NCI-H128 (cell line): ENCODE data around the gene MAP2K1.
"Not testable (repeated sequence)": the region's sequence is repeated elsewhere in the genome, so short reads cannot be mapped to it uniquely, and the experiment has no call there.

ENCODE experiments used
- DNase-seq: peaks from one replicate; lab custom pipeline; 2025; ENCODE audit not compliant: unreplicated experiment; lab: John Stamatoyannopoulos, UW

The MAP2K1 gene

DNA sequence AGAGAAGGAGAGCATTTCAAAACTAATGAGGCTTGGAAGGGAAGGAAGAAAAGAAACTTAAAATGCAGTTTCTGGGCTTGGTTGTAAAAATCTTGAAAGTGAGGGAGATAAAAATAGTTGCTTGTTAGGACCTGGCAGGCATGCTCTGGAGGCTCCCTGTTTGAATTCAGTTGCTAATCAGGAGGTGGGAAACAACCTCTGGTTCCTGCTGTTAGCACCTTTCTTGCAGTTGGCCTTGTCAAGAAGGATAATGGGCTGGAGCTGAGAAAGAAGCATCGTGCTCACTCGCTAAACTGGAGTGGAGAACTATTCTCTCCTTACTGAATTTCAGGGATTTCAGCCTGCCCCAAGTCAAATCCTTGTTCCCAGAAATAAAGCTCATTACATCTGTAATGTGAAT lies 87.4 kb downstream of the MAP2K1 start:
- DNase-seq: no peak

DNA sequence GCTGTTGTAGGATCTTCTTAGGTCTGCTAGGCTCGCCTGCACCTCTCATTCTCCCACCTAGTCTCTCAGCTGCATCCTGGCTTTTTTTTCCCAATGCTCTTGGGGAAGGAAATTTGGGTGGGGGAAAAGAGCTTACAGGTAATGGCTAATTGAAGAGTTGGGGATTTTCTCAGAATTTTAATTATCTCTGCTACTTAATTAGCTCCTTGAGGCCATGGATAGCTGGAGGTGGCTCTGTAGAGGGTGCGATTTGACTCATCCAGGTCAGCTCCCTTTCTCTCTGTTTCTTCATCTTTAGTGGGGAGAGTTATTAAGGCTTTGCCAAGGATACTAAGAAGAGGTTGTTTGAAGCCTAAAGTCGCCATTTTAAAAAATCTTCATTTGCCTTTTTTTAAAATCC lies 88.3 kb downstream of the MAP2K1 start:
- DNase-seq: no peak

DNA sequence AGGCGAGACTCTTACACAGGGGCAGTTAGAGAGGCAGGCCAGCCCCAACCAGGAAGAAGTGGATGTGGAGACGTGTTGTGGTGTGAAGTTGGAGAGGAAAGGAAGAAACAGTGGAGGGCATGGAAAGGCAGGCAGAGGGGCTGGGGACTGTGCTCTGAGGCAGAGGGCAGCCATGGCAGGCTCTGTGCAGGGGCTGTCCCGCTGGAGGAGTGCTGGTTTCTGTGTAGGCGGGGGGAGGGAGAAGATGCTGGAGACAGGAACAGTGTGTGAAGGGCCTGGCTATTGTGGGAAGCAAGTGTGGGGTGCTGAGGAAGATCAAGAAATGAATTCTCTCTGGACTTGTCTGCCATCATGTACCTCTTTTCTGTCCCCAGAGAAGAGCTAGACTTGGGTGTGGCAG lies 89.8 kb downstream of the MAP2K1 start:
- DNase-seq: no peak

DNA sequence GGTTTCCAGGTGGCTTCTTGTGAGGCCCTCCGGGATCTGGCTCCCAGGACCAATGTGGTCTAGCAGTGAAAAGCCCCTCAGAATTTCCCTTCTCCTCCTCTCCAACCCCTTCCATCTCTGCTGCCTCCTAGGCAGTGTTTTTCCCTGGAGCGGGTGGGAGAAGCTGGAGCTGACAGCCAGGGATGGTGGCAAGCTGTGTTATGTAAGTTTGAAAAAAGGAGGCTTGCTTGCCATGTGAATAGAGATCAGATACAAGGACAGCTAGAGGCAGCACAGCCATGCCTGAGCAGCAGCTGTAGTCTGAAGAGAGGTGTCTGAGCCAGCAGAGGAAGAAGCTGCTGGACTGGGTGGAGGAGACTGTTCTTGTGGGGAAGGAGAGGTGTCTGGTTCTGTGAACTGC lies 90.3 kb downstream of the MAP2K1 start:
- no peak for DNase-seq

DNA sequence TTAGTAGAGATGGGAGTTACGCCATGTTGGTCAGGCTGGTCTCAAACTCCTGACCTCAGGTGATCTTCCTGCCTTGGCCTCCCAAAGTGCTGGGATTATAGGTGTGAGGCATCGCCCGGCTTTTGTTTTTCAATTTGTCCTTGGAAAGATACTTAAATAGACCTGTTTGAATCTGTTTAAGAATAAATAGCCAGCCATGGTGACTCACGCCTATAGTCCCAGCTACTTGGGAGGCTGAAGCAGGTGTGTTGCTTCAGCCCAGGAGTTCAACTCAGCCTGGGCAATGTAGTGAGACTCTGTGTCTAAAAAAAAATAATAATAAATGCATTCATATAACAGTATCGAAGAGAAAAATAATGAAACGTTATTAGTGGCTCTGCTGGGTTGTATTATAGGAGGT lies 93.6 kb downstream of the MAP2K1 start:
- no peak for DNase-seq

DNA sequence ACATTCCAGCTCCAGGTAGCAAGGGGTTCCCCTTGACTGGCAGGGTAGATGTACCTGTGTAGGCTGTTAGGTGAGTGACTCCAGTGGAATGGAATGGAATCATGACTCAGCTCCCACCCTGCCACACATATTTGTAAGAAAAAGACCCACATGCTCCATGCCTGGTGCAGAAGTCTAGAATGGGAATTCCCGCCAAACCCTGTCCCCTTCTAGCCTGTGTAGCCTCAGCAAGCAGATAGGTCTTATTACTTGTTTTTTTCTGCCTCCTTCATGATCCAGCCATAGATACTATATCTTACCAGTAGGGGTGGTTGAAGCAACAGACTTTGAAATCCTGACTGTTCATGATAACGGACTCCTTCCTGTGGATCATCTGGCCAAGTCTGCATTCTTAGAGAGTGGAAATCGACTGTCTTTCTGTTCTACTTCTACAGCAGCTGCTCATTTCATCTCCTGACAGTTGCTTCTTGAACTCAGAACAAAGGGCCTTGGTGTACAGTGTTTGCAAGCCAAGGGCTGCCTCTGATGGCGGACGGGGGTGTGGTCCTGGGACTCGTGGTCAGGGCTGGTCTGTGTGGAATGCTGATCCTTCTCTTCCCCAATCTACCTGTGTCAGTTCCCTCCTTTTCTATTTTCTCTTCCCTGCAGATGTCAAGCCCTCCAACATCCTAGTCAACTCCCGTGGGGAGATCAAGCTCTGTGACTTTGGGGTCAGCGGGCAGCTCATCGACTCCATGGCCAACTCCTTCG lies 94.6 kb downstream of the MAP2K1 start:
- DNase-seq: no peak

DNA sequence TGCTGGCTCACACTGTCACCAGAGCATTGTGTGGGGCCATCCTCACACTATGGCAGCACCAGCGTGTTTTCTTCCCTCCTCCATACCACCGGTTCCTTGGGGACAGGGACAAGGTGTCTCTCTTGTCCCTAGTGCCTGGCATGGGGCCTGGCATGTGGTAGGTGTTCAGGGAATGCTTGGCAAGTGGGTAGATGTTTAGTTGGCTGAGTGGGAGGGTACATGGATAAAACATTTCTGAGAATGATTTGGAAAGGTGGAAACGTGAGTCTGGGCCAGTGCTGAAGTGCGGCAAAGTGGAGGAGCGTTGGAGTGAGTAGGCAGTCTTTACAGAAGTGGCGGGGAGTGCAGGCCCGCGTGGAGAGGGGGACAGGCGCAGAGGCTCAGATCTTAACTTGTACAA lies 95.8 kb downstream of the MAP2K1 start:
- no peak for DNase-seq

DNA sequence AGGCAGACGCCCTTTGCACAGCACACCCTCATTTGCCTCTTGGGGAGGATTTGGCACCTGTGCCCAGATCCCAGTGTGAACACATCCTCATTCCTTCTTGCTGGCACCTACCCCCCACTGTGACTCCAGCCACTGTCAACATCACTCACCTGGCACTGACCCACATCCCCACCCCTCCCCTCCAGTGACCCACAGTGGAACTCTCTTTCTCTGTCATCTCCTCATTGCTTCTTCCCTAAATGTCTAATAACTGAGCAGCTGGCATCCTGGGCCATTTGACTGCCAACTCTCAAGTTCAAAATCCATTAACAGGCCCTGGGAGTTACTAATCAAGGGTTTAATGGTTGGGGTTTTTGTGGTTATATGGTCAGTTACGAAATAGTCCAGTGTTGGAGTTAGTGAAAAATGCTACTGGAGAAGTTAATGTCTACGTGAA lies 96.4 kb downstream of the MAP2K1 start:
- no peak for DNase-seq

DNA sequence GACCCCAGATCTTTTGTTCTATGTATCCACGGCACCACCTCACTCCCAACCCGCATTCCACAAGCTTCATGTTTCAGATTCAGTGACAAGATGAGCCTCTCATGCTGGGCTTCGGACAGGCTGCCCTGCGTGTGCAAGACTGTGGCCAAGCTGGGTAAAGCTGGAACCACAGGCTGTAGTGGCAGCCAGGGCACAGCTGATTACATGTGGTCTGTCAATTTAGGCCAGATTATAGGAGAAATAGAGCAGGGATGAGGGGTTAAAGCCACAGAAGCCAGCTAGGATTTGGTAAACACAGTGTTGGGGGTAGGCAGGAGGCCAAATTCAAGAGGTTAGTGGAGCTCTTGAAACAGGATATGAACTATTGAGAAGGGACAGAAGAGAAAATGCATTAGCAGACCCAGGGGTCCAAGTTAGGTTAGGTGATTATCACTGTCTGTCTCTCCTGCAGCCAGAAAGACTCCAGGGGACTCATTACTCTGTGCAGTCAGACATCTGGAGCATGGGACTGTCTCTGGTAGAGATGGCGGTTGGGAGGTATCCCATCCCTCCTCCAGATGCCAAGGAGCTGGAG lies 97.9 kb downstream of the MAP2K1 start:
- no peak for DNase-seq

DNA sequence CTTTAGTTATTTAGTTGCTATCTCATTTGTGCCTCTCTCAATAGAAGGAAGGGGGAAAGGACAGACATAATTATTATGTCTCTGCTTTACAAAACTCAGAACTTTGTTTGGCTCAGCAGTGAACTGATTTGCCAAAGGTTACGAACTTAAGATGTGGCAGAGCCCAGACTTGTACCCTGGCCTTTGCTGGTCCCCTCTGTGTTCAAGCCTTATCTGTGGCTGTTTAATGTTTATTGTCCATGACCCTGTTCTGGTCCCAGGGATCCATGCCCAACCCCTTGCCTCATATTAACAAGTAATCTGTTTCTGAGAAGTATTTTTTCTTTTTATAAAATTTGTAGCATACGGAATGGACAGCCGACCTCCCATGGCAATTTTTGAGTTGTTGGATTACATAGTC lies 100.2 kb downstream of the MAP2K1 start:
- no peak for DNase-seq

DNA sequence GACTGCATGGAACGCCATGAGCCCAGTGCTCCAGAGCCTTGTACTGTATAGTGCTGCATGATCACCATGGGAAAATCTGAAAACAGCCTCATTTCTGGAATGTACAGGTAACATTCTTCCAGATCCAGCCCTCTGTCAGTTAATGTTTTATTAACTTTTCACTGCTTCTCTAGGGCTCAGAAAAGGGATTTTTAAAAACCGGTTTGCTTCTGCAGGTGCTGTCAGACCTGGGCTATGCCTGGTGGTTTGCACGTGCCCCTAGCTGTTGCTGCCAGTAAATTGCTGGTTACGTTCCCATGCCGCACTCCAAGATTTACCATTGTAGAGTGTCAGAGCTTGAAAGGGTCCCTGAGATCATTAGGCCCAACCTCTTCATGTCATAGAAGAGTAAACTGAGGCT lies 101.8 kb downstream of the MAP2K1 start:
- no peak for DNase-seq

DNA sequence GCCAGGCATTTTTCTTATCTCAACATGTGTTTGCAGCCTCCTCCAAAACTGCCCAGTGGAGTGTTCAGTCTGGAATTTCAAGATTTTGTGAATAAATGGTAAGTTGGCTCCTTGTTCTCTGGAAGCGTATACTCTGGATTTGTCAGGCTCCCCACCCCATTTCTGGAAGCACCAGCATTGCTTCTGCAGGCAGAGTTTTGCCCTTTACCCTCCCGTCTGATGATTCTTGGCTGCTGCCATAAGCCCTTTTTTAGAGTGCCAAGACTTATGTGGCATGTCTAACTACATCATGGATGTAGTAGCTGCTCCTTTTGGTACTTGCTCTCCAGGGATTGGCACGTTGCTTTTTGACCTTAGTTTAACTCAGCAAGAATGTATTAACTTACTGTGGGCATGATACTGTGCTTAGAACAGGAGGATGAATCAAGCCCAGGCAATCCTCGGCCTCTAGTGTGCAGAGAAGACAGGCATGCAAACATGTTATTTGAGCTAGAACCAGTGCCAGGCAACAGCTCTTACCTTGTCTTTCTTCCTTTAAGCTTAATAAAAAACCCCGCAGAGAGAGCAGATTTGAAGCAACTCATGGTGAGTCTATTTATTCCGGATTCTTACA lies 102.6 kb downstream of the MAP2K1 start:
- no peak for DNase-seq

DNA sequence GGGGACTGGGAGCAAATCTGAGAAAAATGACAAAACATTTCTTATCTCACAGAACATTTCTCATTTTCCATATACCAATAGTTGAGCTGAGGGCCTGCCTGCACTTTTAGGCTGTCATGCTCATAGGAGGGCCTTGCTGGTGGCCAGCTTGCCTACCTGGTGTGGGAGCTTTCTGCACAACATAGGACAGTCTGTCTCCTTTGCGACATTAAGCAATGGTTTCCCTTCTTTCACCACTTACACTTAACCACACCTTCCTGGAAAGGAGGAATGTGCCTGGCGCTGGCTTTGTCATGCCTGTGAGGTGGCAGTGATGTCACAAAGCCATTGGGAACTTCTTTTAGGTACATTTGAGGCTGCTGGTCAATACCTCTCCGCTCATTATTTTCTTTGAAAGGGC lies 105.1 kb downstream of the MAP2K1 start:
- no peak for DNase-seq

DNA sequence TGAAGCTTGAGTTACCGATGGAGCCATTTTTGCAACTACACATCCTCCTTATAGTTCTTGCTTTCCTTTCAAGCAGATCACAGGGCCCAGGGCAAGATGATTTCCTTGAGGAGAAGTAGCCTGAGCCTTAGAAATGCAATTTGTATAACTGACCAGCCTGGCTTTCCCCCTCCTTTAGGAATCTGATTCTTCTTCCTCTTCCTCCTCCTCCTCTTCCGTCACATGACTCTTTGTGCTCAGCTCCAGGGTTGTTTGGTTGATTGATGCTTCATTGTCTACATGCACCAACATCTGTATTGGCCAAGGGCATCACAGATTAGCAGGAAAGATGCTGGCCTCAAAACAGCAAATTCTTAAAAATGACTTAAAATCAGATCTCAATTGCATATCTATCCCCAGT lies 107.5 kb downstream of the MAP2K1 start:
- DNase-seq: no peak

DNA sequence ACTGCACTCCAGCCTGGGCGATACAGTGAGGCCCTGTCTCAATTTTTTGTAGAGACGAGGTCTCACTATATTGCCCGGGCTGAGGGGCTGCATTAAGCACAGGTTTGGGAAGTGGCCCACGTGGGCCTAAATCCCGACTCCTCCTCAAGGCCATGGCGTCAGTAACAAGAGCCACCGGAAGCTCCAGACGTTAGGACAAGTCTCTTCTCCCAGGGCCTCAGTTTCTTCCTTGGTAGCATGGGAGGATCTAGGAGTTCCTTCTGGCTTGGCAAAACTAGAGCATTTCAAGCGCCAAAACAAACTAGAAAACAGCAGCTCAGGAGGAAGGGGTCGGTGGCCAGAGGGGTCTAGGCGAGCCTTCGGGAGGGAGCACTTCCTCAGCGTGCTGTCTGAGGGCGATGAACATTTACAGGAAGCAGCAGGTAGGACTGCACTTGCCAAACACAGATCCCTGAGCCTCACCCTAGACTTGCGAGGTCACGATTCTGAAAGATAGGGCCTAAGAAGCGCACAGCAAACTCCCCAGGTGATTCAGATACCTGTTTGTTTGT lies 110.3 kb downstream of the MAP2K1 start:
- no peak for DNase-seq

DNA sequence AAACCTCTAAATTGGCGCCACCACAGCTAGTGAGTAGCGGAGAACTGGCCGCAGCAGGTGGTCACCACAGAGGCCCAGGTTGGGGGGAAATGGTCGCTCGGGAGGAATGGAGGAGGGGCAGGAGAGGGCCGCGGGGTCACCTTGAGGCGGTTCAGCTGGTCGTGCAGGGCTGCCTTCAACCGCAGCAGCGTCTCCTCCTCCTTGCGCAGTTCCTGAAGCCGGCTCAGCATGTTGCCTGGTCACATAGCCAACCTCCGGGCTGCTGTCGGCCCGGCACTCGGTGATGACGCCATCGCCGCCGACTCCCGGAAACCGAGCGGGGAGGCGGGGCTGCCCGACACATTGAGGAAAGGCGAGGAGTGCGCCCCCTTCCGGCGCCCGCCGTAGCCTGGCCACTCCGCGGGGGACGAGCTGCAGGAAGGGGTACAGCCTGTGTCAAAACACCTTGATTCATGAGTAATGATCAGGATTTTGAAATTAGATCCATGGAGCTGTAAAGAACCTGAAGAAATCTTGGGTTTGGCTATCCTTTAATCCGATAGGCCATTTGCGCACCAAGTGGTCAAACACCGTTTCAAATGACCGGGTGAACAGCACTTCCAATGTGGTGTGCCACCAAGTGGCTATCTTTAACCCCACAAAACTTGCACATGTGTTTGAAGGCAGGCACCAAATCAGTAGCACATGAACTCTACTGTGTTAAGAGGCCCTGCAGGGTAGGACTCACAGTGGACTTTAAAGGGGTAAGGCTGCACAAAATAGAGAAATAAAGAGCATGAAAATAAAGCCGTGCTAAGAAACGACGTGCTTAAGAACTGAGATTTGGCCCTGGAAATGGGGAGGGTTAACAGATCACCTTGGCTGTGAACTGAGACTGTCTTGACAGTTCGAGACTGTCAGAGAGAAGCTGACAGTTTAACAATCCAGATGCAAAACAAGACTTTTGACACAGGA lies 111.1 kb downstream of the MAP2K1 start, which contains the start of gene SNAPC5:
Gene SNAPC5, minus strand, starts transcription at position 261 of the 954 bp plus-strand sequence. Its CDS starts 31 bp downstream, at position 230.
- peak; percentile 84 for DNase-seq

DNA sequence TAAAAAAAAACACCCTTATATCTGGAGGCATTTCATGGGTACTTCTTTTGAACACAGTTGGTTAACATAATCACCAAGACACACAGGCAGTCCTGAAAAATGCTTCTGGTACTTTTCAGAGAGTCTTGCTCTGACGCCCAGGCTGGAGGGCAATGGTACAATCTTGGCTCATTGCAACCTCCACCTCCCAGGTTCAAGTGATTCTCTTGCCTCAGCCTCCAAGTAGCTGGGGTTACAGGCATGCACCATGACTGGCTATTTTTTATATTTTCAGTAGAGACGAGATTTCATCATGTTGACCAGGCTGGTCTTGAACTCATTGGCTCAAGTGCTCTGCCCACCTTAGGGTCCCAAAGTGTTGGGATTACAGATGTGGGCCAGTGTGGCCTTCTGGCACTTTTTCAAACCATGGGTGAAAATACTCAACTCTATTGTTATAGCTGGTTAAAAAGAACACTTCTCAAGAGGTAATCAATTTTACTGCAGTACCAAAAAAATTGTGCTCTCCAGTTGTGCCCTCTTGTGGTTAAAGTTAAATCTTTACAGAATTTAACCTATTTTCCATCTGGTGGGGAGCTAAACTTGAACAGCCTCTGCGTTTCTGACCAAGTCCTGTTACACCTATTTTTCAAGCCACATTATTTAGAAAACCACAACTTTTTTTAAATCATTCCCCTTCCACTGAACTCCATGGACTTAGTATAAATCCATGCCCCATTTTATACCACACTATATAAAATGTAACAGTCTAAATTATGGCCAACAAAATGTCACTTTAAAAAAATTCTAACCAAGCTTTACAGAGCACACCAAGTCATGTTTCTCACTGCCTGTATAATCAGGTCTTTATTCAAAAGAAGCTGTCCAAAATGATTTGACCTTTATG lies 112.0 kb downstream of the MAP2K1 start:
- no peak for DNase-seq

DNA sequence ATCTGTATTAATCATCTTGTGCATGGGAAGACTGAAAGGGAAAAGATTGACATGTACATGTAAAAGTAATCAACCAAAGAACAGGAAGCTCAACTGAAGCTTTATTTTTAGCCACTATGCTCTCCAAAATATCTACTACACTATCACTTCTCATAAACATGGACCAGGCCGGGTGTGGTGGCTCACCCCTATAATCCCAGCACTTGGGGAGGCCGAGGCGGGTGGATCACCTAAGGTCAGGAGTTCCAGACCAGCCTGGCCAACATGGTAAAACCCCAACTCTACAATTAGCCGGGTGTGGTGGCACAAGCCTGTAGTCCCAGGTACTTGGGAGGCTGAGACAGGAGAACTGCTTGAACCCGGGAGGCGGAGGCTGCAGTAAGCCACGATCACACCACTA lies 113.6 kb downstream of the MAP2K1 start:
- DNase-seq: not testable (repeated sequence)

DNA sequence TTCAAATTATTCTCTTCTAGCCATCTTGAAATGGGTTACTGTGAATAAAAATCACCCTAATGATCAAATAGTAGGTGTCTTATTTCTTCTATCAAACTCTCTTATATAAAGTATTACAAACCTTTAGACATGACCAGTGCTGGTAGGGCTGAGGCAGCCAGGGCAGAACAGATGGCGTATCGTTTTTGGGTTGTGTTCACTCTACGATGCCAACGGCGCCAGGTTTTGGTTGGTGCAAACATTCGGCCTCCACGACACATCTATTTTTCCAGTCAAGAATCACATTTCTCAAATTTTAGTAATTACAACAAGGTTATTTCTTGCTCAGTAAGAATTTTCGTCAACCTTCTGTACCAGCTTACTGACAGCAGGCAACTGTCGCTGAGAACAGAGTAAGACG lies 115.8 kb downstream of the MAP2K1 start:
- no peak for DNase-seq

DNA sequence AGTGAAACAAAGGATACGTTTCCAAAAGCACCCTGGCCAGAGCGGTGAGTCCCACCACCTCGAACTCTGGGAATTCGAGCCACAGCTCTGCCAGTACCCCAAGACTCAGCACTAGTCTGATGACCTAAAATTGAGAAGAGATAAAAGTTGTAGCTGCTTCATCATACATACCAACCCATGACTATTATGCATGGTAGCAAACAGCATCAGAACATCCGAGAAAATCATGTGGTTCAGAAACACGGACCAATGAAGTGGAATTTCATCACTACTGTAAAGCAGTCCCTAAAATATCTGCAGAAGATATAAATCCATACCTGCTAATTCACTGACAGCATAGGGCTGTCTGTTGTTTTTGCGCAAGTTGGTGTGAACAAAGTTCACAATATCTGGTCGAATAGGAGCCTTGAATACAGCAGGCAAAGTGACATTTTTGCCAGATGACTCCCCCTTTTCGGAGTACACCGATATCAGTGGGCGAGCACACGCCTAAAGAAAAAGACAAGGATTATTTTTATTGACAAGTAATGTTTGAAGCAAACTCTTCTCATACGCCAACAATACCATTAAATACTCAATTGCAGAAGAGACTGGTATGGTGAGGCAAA lies 116.4 kb downstream of the MAP2K1 start:
- DNase-seq: not testable (repeated sequence)
